DMS79 (cell line): Measurements from ENCODE around the gene SGPP1.
"Not testable (repeated sequence)": the region's sequence is repeated elsewhere in the genome, so short reads cannot be mapped to it uniquely, and the experiment has no call there.

ENCODE experiments used
- DNase-seq: peaks from one replicate; lab custom pipeline; 2025; lab: John Stamatoyannopoulos, UW

SGPP1 gene, protein sequence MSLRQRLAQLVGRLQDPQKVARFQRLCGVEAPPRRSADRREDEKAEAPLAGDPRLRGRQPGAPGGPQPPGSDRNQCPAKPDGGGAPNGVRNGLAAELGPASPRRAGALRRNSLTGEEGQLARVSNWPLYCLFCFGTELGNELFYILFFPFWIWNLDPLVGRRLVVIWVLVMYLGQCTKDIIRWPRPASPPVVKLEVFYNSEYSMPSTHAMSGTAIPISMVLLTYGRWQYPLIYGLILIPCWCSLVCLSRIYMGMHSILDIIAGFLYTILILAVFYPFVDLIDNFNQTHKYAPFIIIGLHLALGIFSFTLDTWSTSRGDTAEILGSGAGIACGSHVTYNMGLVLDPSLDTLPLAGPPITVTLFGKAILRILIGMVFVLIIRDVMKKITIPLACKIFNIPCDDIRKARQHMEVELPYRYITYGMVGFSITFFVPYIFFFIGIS

DNA sequence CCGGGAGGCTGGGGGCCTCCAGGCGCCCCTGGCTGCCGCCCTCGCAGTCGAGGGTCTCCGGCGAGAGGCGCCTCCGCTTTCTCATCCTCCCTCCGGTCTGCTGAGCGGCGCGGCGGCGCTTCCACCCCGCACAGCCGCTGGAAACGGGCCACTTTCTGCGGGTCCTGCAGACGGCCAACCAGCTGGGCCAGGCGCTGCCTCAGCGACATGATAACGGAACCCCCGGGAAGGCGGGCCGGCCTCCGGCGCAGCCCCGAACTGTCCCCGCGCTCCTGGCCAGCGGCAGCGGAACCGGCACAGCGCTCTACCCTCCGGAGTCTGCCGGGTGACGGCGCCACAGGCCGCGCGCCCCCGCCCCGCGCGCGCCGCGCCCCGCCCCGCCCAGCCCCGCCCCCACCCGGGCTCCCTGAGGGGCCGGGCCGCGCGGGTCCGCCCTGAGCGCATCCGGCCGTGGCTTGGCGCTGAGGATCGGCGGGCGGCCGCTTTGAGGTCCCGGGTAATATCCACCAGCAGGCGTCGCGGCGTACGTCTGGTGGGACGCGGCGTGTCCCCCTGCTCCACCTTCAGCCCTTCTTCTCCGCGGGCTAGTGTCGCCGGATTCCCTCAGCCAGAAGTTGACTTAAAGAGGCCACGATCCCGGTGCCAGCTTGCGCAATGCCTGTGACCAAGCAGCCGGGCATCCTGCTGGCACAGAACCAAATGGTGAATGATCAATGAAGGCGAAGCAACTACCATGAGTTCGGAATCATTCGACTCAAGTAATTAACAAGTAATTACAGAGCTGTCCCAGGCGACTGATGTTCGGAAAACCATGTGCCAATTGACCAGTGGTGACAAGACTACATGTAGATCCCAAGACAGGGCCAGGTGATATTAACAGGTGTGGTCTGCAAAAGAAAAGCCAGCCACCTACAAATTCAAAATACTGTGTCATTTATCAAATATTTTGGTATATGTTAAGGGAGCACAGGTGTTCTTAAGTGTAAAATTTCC lies at the start of gene SGPP1:
Gene SGPP1 (minus strand): TSS at position 330 of the 993 bp plus-strand sequence. CDS start 121 bp downstream, at position 209.
- DNase-seq = peak; percentile 47

DNA sequence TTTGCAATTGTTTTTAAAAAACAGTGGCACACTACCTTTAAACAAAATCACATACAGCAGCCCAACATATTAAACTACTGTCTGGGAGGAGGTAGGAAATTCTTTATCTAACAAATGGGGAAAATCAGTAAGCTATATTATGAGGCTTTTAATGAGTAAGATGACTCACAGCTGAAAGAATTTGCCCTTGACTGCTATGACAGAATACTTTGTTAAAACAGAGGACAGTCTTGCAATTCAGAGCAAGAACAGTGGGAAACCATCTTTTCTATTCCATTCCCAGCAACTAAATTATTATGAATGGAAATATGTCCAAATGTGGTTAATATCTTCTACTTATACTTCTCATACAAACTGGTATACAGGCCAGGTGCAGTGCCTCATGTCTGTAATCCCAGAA lies 49.2 kb upstream of the SGPP1 start:
- DNase-seq = no peak

DNA sequence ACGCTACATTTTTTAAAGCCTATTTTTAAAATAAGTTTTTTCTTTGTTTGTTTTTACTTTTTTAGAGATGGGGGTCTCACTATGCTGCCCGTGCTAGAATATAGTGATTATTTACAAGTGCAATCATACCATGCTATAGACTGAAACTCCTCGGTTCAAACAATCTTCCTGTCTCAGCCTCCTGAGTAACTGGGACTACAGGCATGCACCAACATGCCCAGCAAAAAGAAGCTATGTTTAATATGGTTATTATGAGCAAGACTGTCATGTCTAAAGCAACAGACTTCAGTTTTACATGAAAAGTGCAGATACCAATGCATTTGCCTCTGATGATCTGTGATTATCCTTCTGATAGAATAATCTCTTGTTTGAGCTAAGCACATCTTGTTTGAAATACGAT lies 45.6 kb upstream of the SGPP1 start:
- DNase-seq = peak; percentile 19

DNA sequence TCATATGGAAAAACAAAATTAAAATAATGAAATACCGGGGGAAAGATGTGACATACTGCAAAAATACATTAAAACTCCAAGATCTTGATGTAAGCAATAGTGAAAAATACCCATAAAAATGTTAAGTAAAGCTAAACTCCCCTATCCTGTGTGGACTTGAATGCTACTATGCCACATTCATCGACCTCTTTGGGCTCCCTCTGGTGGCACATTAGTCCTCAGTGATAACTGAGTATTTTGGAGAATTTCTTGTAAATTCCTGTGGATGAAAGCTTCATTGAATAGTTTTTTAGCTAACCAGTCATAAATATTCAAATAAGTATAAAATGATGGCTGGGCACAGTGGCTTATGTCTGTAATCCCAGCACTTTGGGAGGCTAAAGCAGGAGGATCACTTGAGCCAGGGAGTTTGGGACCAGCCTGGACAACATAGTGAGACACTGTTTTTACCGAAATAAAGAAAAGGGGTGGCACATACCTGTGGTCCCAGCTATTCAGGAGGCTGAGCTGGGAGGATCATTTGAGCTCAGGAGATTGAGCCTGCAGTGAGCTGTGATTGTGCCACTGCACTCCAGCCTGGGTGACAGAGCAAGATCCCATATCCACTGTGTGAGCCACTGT lies 42.4 kb upstream of the SGPP1 start:
- DNase-seq = no peak

DNA sequence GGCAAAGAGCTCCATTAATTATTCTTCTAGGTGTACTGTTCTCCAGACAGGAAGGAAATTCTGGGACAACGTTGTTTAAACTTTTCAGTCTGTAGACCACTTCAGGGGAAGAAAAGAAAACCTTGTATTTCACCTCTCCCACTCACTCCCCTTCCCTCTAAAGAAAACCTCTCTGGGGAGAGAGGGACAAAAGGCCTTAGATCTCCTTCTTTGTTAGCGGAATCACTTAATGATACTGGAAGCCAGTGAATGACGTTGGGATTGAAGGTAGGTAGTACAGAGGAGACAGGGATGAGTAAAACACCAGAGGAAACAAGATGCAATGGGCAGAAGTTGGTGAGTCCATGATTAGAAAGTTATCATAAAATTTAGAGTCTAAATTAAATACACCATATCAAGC lies 38.7 kb upstream of the SGPP1 start:
- DNase-seq = no peak

DNA sequence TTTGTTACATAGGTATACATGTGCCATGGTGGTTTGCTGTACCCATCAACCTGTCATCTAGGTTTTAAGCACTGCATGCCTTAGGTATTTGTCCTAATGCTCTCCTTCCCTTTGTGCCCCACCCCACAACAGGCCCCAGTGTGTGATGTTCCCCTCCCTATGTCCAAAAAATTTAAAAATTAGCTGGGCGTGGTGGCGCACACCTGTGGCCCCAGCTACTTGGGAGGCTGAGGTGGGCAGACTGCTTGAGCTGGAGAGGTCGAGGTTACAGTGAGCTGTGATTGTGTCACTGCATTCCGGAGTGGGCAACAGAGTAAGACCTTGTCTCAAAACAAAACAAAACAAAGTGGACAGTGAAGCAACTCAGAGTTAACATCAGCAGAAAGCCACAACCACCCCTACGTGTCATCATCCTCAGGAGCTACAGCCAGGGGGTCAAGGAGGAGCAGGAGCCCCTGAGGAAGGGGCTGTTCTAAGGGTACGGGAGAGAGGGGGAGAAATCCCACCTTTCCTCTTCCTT lies 36.8 kb upstream of the SGPP1 start:
- DNase-seq = no peak

DNA sequence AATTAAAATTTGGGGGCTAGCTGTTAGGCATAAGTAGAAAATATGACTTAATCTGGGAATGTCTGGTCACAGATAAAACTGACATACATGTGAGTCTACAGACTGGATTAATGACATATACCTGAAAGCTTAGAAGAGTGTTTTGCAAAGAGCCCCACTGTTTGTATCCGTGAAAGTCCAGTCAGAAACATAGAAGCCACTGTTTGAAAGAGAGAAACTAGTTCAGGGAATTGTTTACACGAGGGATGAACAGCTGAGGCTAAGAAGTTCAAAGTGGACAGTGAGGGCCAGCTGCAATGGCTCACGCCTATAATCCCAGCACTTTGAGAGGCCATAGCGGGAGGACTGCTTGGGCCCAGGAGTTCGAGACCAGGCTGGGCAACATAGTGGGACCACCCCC lies 36.2 kb upstream of the SGPP1 start:
- no peak for DNase-seq

DNA sequence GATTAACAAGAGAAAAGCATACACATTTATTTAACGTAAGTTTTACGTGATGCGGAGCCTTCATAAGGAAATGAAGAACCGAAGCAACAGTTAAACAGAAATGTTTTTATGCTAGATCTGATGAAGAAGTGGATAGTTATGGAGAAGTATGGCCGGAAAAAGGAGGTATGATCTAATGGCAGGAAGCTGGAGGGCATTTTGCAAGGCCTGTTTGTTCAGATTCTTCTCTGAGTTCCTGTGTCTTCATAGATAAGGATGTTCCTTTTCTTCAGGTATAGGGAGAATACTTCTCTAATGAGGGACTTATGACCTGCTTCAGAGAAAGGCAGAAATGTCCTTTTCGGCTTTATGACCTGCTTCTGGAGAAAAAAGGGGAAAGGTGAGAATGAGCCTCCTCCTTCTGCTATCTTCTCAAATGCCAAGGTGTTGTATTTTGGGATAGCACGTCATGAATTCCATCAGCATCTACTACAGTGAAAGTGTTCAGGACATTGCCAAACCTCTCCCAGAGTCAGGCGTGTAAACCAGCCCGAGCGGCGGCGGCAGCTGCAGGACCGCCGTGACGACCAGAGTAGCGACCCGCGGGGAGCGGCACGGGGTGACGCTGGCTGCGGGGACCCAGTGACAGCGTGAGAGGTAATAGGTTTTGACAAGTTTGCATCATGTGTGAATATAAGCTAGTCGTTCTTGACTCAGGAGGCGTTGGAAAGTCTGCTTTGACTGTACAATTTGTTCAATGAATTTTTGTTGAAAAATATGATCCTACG lies 33.7 kb upstream of the SGPP1 start:
- DNase-seq = no peak

DNA sequence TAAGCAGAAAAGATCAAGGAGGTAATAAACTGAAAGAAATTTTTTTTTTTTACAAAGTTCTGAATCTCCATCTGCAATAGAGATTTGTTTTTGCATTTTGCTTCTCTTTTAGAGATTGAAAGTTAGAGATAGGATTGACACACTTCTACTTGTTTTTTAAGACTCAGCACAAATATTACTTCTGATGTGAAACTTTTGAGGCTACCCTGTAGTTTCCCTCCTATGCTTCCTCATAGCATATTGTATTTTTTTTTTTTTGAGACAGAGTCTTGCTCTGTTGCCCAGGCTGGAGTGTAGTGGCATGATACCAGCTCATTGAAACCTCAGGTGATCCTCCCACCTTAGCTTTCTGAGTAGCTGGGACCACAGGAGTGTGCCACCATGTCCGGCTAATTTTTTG lies 32.1 kb upstream of the SGPP1 start:
- DNase-seq = no peak

DNA sequence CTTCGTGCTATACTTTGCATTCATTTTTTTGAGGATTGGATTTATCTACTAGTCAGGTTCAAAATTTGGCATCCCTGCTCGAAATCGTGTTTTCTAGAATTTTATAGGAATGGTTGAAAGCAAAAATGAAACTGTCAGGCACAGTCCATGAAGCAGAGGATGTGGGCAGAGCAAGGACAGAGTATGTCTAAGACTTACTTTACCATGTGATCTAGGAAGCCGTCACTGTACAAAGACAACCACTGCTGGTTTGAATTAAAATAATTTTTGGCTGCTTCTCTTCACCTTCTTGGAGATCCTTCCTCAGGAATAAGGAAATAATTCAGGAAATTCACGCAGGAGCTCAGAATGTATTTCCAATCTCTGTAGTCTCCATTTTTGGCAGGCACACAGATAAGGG lies 31.6 kb upstream of the SGPP1 start:
- no peak for DNase-seq

DNA sequence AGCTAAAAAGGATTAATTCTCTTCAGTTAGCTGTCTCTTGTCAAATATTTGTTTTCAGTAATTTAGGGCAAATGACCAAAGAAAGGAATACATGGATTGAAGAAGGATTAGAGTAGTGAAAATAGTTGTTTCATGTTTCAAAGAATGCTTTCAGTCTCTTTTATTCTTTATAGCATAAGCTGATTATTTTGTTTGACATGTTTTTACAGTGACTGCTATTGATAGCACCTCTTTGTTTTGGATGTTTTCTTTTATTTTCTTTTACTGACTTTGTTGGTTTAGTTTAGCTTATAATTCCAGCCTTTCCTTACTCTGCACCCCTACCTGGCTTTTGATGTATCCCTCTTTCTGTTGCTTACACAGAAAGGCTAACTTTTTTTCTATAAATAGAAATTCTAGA lies 29.3 kb upstream of the SGPP1 start:
- no peak for DNase-seq

DNA sequence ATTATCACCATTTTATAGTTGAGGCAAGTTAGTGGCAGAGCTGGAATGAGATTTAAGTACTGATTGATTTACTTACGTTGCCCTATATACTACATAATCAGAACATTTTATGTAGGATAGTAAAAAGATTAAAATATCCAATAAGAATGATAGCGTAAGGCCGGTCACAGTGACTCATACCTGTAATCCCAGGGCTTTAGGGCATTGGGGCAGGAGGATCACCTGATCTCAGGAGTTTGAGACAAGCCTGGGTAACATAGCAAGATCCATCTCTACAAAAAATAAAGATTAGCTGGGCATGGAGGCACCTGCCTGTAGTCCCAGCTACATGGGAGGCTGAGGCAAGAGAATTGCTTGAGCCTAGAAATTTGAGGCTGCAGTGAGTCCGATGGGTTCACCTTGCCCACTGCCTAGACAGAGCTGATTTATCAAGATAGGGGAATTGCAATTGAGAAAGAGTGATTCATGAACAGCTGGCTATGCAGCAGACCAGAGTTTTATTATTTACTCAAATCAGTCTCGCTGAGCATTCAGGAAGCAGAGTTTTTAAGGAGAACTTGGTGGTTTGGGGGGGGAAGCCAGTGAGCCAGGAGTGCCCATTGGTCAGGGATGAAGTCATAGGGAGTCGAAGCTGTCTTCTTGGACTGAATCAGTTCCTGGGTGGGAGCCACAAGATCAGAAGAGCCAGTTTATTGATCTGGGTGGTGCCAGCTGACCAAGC lies 24.7 kb upstream of the SGPP1 start:
- no peak for DNase-seq

DNA sequence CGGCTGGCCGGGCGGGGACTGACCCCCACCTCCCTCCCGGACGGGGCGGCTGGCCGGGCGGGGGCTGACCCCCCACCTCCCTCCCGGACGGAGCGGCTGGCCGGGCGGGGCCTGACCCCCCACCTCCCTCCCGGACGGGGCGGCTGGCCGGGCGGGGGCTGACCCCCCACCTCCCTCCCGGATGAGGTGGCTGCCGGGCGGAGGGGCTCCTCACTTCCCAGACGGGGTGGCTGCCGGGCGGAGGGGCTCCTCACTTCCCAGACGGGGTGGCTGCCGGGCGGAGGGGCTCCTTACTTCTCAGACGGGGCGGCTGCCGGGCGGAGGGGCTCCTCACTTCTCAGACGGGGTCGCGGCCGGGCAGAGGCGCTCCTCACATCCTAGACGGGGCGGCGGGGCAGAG lies 23.2 kb upstream of the SGPP1 start:
- DNase-seq = not testable (repeated sequence)

DNA sequence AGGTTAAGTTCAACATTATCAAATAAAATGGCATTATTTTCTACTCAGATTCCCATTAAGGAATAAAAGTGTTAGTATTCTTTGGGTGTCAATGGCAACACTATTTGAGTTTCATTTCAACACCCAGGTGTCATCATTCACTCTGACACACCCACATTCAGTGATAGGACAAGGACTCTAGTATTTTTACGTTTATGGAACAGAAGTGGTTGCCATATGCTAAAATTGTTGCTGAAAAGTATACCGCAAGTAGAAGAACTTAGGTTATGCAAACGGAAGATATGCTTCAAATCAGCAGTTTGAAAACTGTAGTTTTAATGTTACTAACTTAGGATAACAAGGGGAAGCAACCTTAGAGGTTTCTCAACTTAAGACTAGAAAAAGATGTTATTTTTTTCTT lies 20.0 kb upstream of the SGPP1 start:
- no peak for DNase-seq

DNA sequence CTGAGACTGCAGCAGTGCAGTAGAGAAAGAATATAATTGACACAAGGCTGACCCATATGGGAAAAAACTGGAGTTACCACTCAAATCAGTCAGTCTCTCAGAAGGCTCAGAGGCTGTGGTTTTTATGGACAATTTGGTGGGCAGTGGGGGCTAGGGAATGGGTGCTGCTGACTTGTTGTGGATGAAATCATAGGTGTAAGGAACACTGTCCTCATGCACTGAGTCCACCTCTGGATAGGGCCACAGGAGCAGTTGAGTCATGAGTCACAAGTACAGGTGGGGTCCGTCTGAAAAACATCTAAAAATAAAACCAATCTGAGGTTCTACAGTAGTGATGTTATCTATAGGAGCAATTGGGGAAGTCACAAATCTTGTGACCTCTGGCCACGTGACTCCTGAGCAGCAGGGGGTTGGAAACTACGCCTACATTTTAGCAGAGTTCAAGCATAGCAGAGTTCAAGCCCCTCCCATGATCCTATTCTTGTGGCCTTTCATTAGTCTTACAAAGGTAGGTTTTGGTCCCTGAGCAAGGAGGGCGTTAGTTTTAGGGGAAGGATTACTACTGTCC lies 18.1 kb upstream of the SGPP1 start:
- DNase-seq = no peak

DNA sequence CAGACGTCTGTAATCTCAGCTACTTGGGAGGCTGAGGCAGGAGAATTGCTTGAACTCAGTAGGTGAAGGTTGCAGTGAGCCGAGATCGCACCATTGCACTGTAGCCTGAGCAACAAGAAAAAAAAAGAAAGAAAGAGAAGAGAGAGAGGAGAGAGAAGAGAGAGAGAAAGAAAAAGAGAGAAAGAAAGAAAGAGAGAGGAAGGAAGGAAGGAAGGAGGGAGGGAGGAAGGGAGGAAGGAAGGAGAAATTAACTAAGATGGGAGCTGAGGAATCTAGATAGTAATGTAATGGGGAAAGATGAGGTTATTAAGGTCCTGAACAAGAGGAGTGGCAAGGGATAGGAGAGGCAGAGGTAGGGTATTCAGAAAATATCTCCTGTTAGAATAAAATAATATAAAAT lies 17.4 kb upstream of the SGPP1 start:
- DNase-seq = no peak

DNA sequence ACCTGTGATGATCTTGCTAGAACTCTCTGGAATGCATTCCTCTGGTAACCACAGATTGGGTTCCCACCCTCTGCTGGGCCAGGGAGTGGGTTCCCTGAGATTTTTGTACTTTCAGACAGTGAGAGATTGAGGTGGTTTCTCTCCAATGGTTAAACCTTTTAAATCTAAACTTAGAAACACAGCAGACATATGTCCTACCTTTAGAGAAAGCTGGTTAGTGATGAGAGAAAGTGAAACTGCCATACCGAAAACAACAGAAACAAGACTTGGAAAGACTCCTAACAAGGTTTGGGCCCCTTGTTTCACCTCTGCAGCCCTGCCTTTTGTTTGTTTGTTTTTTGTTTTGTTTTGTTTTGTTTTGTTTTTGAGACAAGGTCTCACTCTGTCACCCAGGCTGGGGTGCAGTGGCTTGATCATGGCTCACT lies 9.7 kb upstream of the SGPP1 start:
- no peak for DNase-seq

DNA sequence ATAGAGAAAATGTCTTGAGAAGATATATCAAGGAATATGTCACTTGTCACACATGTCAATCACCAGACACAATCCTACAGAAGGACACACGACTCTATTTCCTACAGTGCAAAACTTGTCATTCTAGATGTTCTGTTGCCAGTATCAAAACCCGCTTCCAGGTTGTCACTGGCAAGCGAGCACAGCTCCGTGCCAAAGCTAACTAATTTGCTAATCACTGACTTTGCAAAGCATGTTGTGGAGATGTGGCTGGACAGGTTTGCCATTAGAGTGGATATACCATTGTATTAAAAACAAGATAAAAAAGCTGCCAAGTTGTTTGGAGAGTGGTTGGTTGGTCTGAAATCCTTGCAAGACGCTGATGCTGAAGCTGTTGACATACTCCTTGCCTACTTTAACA lies 7.9 kb upstream of the SGPP1 start:
- DNase-seq = no peak

DNA sequence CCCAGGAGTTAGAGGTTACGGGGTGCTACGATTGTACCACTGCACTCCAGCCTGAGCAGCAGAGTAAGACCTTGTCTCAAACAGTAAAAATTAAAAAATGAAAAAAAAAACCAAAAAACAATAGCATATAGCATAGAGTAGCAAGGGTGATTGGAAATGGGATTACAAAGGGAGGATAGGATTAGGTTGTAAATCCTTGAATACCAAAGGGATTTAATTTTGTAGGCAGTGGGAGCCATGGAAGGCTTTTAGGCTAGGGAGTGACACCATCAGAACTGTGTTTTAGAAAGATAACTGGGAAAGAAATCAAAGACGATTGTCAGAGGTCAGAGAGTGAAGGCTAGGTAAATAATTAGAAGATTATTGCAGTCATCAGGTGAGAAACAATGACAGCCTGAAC lies 2.8 kb upstream of the SGPP1 start:
- no peak for DNase-seq

DNA sequence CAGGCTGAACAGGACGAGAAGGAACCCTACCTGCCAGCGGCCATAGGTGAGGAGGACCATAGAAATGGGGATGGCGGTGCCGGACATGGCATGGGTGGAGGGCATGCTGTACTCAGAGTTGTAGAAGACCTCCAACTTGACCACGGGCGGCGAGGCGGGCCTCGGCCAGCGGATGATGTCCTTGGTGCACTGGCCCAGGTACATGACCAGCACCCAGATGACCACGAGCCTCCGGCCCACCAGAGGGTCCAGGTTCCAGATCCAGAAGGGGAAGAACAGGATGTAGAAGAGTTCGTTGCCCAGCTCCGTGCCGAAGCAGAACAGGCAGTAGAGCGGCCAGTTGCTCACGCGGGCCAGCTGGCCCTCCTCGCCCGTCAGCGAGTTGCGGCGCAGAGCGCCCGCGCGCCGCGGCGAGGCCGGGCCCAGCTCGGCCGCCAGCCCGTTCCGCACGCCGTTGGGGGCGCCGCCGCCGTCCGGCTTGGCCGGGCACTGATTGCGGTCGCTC lies 582 bp downstream of the SGPP1 start:
- DNase-seq = no peak
